Retinal pigment epithelial cell (primary cell): Measurements from ENCODE around the gene SLC28A1.
A peak's percentile ranks its signal among the peaks of the same experiment; 100 is the strongest.

ENCODE experiments used
- DNase-seq: peaks from one replicate; pipeline ENCODE4 v3.0.0-alpha.2; 2010; ENCODE audit warnings: low read depth
- H3K4me3 ChIP-seq: 2 replicates; pipeline ENCODE4 v1.5.1; 2011; ENCODE audit warnings: mild to moderate bottlenecking, low read length, control low read depth, moderate library complexity
- TF ChIP-seq, protein P1 (sequence below): conservative IDR thresholded peaks from 2 replicates; pipeline ENCODE4 v1.5.1; 2011; ENCODE audit warnings: low read depth, low read length, control low read depth, inconsistent platforms

Gene SLC28A1

DNA sequence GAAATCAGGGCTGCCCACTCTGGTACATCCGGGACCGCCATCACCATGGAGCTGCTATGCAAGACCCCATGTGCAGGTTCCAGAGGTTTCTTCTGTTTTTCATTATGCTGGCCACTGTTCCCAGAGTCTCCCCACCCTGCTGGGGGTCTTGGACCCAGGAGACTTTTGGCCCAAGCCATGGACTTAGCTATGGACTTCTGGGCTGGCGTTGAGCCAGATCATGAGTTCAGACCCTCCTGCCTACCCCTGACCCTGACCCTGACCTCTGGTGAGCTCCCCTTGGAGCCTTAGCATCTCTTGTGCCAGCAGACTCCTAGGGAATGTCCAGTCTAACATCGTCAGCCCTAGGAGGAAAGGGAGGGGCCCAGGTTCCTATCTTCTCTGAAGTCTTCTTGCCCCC lies 25.3 kb downstream of the SLC28A1 start:
- no peak overlapping the region for H3K4me3 ChIP-seq
- TF ChIP-seq, protein P1, sequence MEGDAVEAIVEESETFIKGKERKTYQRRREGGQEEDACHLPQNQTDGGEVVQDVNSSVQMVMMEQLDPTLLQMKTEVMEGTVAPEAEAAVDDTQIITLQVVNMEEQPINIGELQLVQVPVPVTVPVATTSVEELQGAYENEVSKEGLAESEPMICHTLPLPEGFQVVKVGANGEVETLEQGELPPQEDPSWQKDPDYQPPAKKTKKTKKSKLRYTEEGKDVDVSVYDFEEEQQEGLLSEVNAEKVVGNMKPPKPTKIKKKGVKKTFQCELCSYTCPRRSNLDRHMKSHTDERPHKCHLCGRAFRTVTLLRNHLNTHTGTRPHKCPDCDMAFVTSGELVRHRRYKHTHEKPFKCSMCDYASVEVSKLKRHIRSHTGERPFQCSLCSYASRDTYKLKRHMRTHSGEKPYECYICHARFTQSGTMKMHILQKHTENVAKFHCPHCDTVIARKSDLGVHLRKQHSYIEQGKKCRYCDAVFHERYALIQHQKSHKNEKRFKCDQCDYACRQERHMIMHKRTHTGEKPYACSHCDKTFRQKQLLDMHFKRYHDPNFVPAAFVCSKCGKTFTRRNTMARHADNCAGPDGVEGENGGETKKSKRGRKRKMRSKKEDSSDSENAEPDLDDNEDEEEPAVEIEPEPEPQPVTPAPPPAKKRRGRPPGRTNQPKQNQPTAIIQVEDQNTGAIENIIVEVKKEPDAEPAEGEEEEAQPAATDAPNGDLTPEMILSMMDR = no peak
- DNase-seq = no peak

DNA sequence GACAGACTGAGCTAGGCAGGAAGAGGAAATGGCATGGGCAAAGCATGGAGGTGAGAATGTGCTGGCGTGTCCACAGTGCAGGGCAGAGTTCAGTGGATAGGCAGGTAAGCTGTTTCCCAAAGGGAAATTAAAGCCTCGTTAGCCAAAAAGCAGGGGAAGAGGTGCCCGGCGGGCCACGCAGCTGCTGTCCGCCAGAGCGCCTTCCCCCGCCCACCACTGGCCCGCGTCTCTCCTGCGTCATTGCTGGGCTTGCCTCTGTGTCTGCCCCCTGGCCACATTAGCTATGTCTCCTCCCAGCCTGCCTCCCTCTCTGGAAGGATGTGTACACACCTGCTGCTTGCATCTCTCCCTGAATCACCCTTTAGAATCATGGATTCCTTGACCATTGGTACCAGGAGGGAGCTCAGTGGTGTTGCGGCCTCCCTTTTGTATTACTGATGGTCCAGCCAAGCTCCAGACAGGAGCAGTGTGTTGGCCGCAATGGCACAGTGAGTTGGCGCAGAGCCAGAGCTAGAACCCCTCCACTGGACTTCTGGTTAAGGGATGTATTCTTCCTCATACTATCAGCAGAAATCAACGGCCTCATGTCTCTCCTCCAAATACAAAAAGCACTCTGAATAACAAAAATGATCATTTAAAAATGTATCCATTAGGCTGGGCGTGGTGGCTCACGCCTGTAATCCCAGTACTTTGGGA lies 26.6 kb downstream of the SLC28A1 start:
- no peak for DNase-seq
- TF ChIP-seq, protein P1 = no peak
- no peak overlapping the region for H3K4me3 ChIP-seq

DNA sequence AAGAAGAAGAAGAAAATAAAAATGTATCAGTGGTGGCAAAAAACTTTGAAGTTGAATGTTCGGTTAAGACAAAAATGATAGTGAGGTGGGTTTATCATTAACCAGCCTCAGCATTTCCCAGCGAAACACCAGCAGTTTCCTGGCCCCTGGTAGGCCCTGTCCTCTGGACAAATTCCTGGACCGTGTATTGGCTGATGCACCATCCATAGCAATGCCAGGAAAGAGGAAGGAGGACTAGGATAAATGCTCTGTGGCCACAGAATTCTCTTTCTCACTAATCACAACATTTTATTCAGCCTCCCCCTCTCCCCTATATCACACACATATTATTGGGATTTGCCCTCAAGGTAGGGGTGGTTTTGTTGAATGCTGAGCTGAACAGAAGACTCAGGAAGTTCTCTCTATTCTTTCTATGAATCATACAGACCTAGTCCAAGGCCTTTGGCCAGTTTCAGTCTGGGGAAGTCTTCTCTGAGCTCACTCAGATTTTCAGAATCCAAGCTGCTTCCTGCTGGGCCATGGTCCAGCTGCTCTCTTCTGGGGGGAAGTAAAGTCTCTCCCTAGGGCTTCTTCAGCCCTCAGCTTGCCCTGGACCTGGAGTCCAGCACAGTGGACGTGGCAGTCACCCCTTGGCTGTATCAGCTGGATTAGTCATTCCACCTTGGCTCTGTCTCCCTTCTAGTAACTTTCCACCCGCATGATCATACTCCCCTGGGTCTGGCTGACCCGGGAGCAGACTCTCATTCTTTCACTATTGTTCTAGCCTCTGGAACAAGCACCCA lies 27.6 kb downstream of the SLC28A1 start:
- no peak overlapping the region for H3K4me3 ChIP-seq
- DNase-seq = peak; percentile 88
- TF ChIP-seq, protein P1 = no peak

DNA sequence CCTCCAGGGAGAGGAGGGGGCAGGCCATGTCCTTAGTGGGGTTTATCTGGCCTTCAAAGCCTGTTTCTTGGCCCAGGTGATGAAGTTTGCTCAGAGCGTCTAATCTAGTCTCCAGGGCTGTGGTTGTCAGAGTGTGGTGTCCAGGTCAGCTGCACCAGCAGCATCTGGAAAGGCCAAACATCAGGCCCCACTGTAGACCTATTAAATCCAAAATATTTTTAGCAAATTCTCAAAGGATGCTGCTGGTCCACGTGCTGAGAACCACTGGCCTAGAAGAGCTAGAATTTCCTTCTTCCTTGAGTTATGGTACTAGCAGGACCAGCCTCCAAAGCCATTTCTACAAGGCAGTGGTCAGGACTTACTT lies 28.9 kb downstream of the SLC28A1 start:
- H3K4me3 ChIP-seq = no peak overlapping the region
- no peak for DNase-seq
- TF ChIP-seq, protein P1 = no peak

DNA sequence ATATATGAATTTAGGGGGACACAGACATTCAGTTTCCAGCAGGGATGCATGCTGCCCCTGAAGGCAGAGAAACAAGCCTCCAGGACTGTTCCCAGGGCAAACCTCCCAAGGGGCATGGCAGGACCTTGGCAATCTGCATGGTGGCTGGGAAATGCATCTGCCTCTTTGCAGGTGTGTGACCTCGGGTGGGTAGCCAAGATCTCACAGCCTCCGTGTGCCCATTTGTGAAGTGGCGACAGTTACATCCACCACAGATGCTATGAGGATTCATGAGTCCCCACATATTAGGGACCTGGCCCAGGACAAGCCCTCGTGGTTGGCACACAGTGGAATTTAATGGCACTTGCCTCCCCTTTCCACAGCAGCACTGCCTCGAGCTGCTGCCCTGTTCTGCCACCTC lies 29.9 kb downstream of the SLC28A1 start:
- DNase-seq = no peak
- TF ChIP-seq, protein P1 = no peak
- no peak overlapping the region for H3K4me3 ChIP-seq

DNA sequence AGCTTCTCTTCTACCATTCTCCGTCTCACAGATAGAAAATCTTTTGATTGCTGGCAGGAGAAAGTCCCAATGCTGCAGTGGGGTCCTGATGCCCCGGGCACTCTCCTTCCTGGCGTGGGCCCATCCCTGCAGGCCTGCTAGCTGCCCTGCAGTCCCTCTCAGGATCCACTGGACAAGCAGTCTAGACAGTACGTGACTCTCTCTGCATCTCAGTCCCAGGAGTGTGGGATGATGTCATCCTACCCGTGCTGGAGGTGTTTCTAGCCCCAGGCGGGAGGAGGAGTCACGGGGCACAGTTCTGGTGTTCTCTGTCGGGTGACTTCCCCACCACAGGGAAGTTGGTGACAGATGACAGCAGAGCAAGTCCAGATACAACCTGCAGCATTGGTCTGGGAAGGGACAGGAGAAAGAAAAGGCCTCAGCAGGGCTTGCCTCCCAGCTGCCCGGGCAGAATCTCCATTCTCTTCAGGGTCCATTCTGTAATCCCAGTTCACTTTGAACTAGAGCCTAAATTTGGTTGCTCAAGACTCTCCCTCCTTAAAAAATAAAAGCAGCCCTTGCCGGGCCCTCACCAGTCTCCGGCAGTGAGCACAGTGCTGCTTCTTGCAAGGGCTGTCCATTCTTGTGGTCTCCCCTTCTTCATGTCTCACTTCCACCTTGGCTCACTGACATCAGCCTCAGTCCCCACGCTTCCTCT lies 30.6 kb downstream of the SLC28A1 start:
- no peak overlapping the region for H3K4me3 ChIP-seq
- DNase-seq = peak; percentile 56
- TF ChIP-seq, protein P1 = no peak

DNA sequence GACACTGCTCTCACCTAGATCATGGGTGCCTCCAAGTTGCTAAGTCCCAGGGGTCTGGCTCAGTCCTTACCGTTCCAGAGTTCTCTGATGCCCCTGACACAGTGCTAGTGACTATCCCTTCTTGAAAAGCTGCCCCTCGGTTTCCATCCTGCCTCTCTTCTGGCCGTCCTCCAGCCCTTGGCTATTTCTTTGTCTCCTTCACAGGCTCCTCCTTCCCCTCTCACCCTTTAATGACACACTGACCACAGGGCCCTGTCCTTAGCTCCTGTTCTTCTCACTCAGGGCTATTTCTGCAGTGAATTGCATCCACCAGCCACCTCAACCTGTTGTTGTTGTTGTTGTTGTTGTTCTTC lies 31.1 kb downstream of the SLC28A1 start:
- TF ChIP-seq, protein P1 = no peak
- no peak overlapping the region for H3K4me3 ChIP-seq
- no peak for DNase-seq
